Heart left ventricle (tissue), 16 donors: ENCODE data around the gene BTBD17. TPM values are rescaled to one million over a fixed set of nuclear protein-coding genes. Genes with fewer than 3 reads are reported as not detected.

ENCODE experiments used
- ATAC-seq, 4 donors: fragments of 200-7000 bp; cut with Tn5 transposase; one replicate each; pipeline ENCODE4 v1.9.1; 2020 to 2022; ENCODE audit warnings: moderate library complexity in 4 of 4, mild to moderate bottlenecking in 3 of 4, moderate number of reproducible peaks in 1 of 4
- DNase-seq, 5 donors: peaks; one replicate each; pipeline ENCODE4 v3.0.0-alpha.2; 2020
- H3K27ac ChIP-seq, 12 donors: fragments of 200-600 bp; sonication (generic) in 4 of 12; one replicate each; pipeline versions ENCODE4 v1.5.0 to v1.8.0; 2016 to 2022; ENCODE audit warnings: mild to moderate bottlenecking in 2 of 12
- H3K27me3 ChIP-seq, 9 donors: fragments of 200-600 bp; sonication (generic) in 2 of 9; one replicate each; pipeline versions ENCODE4 v1.5.1 to v1.8.0; 2016 to 2022; ENCODE audit warnings: mild to moderate bottlenecking in 3 of 9
- H3K36me3 ChIP-seq, 9 donors: fragments of 200-600 bp; sonication (generic) in 2 of 9; one replicate each; pipeline versions ENCODE4 v1.5.0 to v1.8.0; 2018 to 2022; ENCODE audit warnings: mild to moderate bottlenecking in 2 of 9
- H3K4me1 ChIP-seq, 12 donors: fragments of 200-600 bp; sonication (generic) in 4 of 12; one replicate each; pipeline versions ENCODE4 v1.5.0 to v1.8.0; 2016 to 2022; ENCODE audit warnings: mild to moderate bottlenecking in 3 of 12
- H3K4me3 ChIP-seq, 12 donors: fragments of 200-600 bp; sonication (generic) in 4 of 12; one replicate each; pipeline versions ENCODE4 v1.5.0 to v1.8.0; 2017 to 2022; ENCODE audit warnings: mild to moderate bottlenecking in 9 of 12, moderate library complexity in 4 of 12
- H3K9me3 ChIP-seq, 12 donors: fragments of 200-600 bp; sonication (generic) in 4 of 12; one replicate each; pipeline versions ENCODE4 v1.5.0 to v1.8.0; 2016 to 2022; ENCODE audit warnings: mild to moderate bottlenecking in 1 of 12
- POLR2A ChIP-seq, 2 donors: fragments of 450-650 bp; IDR thresholded peaks; one replicate each; pipeline ENCODE4 v1.6.1; 2017; ENCODE audit warnings: antibody characterized with exemption in 2 of 2, mild to moderate bottlenecking in 2 of 2, moderate library complexity in 2 of 2
- WGBS, 4 donors: extraction: QIAGEN DNeasy Blood & Tissue Kit in 2 of 4; methylation state at CpG; one replicate each; pipeline versions ENCODE4 v1.1.5 to v1.1.7; 2013 to 2018; 5-methylcytosine and 5-hydroxymethylcytosine counted together
- intact Hi-C, 10 donors: fragments of 100-400 bp; cut with DNase I; formaldehyde crosslinking; loops; one replicate each; pipeline versions ENCODE4 v1.11.1 to v1.14.2; 2022
- long read RNA-seq, 3 donors: library from polyadenylated mRNA; unstranded; transcript quantifications; one replicate each; pipeline ENCODE4 v2.0.0, GENCODE V29; 2020 to 2021
- polyA plus RNA-seq, 2 donors: library from polyadenylated mRNA; stranded (reverse); fragments of 200-250 nt; gene quantifications; one replicate each; pipeline ENCODE4 v1.2.3, GENCODE V29; 2013
- total RNA-seq, 9 donors: library from RNA; depleted of rRNA in 2 of 9; stranded (reverse); fragments of >200 nt in 2 of 9; fragmentation: NEBNext Ultra II Directional in 3 of 9; extraction: Animal tissue kit (Norgen Biotek cat#: 25700) in 3 of 9; gene quantifications; one replicate each; pipeline versions ENCODE4 v1.1.0 to v1.2.4, GENCODE V29; 2016 to 2023
- TF ChIP-seq, protein P1 (sequence below), 12 donors: fragments of 200-600 bp; sonication (generic) in 4 of 12; IDR thresholded peaks; one replicate each; pipeline versions ENCODE4 v1.5.0 to v1.8.0; 2018 to 2022; ENCODE audit warnings: antibody characterized with exemption in 12 of 12, mild to moderate bottlenecking in 5 of 12
- donor health status: ischemic (EF 13 %, LVEDD 7.1; RV severe dilation, severe dysfunction).
- donor health status: healthy with polysubstance abuse.
- donor health status: DM: no; HTN: yes; CAD: no.
- donor health status: DM: no; HTN: no; CAD: no.
- donor health status: ischemic (EF 25% LVEDD 6.9; RV normal size, moderate dysfunction).
- donor health status: ischemic (EF 25% LVEDD 5.7; RV mildly dilated, moderate dysfunction).
- donor health status: healthy.
- donor health status: DM: yes; HTN: yes; CAD: no.
- donor health status: ischemic (EF 35%, LVEDD 5.7; RV mildly dilated, moderate dysfunction).
- donor health status: nonischemic (EF 11% LVEDD 7.7; RV severe dilation, severe dysfunction).
- donor health status: DM: yes; HTN: yes; CAD: no.
- donor health status: PGD.
- donor health status: ischemic (EF 29% LVEDD 5.4; RV normal size, mild dysfunction).
- donor health status: nonischemic (EF 23%, LVEDD 6.1; RV moderate dilation, normal function).

Gene BTBD17
- not detected for total RNA-seq
- not detected for polyA plus RNA-seq
- long read RNA-seq, donor 1 = 0 reads
- long read RNA-seq, donor 2 = 0 reads
- long read RNA-seq, donor 3 = 0 reads

DNA sequence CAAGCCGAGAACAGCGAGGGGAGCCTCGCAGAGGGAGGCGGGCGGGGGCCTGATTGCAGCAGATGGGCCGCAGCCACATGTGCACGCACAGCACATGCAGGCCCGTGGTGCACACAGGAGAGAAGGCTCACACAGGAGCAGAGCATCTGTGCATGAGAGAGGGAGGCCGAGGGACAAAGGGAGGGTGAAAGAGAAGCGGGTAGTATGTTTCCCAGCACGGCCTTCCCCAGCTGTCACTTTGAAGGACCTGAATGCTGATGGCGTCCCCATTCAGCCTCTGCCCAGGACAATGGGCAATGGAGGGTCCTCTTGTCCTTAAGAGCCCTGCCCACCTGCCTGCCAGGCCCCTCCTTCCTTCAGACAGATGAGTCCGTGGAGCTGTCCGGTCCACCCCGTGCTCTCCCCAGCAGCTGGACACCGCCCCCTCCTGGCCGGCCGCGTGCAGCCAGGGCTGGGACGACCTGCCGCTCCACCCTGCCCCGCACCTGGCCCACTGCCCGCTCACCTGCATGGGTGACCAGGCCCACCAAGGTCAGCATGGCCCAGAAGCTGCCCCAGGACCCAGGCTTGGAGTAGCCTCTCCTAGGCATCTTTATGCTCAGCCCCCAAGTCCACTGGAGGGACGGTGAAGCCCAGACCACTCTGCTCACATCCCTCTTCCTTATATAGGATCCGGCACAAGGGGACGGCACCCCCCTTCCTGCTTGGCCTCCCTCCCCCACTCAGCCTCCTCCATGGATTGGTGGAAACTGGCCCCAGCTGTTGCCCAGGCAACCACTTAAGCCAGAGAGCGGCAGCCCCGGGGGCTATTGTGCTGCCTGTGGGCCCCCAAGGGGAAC, at the start of gene BTBD17:
BTBD17 (minus strand) TSS at position 639 of the 839 bp plus-strand sequence; CDS start at position 590, 49 bp downstream.
- WGBS, 4 donors = 20 to 35% (median 28%) methylated on average over 18 to 28 of the region's 28 CpGs
- peak; percentile 79 to 91 (median 82) for ATAC-seq
- peak; percentile 54 to 81 (median 61) for DNase-seq
- Histone ChIP-seq H3K9me3 (no peaks in the 10 kb centered on the region), H3K27ac (no peak within 1 kb of the TSS), H3K36me3 (no peaks in the 10 kb centered on the region), H3K27me3 (peaks cover 18 to 61% (median 52%) of the 10 kb centered on the region in 9 donors), H3K4me1 (peaks cover 0 to 24% (median 7%) of the 10 kb centered on the region in 12 donors), H3K4me3 (no peak within 1 kb of the TSS)
- TF ChIP-seq, protein P1, sequence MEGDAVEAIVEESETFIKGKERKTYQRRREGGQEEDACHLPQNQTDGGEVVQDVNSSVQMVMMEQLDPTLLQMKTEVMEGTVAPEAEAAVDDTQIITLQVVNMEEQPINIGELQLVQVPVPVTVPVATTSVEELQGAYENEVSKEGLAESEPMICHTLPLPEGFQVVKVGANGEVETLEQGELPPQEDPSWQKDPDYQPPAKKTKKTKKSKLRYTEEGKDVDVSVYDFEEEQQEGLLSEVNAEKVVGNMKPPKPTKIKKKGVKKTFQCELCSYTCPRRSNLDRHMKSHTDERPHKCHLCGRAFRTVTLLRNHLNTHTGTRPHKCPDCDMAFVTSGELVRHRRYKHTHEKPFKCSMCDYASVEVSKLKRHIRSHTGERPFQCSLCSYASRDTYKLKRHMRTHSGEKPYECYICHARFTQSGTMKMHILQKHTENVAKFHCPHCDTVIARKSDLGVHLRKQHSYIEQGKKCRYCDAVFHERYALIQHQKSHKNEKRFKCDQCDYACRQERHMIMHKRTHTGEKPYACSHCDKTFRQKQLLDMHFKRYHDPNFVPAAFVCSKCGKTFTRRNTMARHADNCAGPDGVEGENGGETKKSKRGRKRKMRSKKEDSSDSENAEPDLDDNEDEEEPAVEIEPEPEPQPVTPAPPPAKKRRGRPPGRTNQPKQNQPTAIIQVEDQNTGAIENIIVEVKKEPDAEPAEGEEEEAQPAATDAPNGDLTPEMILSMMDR (IDR thresholded peaks at IDR 0.05) = peak; percentile 63 to 84 (median 76)
- no peak for TF ChIP-seq POLR2A (IDR thresholded peaks at IDR 0.05)
- intact Hi-C loops = loop anchor here (1.0 to 10.0 kb wide), 13 partner anchors 54 to 243 kb away; partner anchors contain the start of genes TTYH2 (in 3 of the 10) and RPL38 (in 2 of the 10)

GRCh38 chr17:74410001-74410443, 48.4 kb upstream of the BTBD17 start:
- no peak for TF ChIP-seq POLR2A (IDR thresholded peaks at IDR 0.05)
- TF ChIP-seq, protein P1 (IDR thresholded peaks at IDR 0.05) = no peak
- Histone ChIP-seq H3K9me3 (no peaks in the 10 kb centered on the region), H3K36me3 (no peaks in the 10 kb centered on the region), H3K4me3 (no peak overlapping the region), H3K27ac (no peak overlapping the region), H3K4me1 (peaks cover 0 to 5% (median 0%) of the 10 kb centered on the region in 12 donors), H3K27me3 (no peaks in the 10 kb centered on the region)
- intact Hi-C loops = no loop called here
- DNase-seq (no peak), ATAC-seq (no peak)
- 81 to 91% (median 88%) methylated on average over 4 of the region's 4 CpGs for WGBS, 4 donors

- intact Hi-C loops = no loop called here
- WGBS, 4 donors = 59 to 73% (median 68%) methylated on average over 4 of the region's 4 CpGs
- Histone ChIP-seq H3K4me3 (no peak overlapping the region), H3K9me3 (no peaks in the 10 kb centered on the region), H3K4me1 (peaks cover 0 to 5% (median 0%) of the 10 kb centered on the region in 12 donors), H3K27me3 (no peaks in the 10 kb centered on the region), H3K36me3 (no peaks in the 10 kb centered on the region), H3K27ac (no peak overlapping the region)
- TF ChIP-seq, protein P1 (IDR thresholded peaks at IDR 0.05) = no peak
- TF ChIP-seq POLR2A (IDR thresholded peaks at IDR 0.05) = no peak
- ATAC-seq = no peak
- no peak for DNase-seq
Measured at GRCh38 chr17:74408815-74409214, 47.1 kb upstream of the BTBD17 start.

DNA sequence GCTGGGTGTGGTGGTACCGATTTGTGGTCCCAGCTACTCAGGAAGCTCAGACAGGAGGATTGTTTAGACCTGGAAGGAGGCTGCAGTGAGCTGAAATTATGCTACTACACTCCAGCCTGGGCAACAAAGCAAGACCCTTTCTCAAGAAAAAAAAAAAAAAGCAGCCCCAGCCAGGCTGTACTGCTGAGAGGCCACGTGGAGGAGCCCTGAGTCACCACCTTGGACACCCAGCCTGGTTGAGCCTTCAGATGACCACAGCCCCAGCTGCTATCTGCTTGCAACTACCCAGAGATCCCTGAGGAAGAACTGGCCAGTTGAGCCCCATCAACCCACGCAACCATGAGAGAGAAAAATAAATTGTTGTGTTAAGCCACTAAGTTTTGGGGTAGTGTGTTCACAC, 46.6 kb upstream of the BTBD17 start:
- no peak for TF ChIP-seq POLR2A (IDR thresholded peaks at IDR 0.05)
- TF ChIP-seq, protein P1 (IDR thresholded peaks at IDR 0.05) = peak in 1 of 12 donors; percentile 10
- no peaks in the 10 kb centered on the region for H3K36me3 ChIP-seq
- H3K27me3 ChIP-seq = no peaks in the 10 kb centered on the region
- intact Hi-C loops = no loop called here
- H3K4me1 ChIP-seq = peaks cover 0 to 5% (median 0%) of the 10 kb centered on the region in 12 donors
- 63 to 76% (median 69%) methylated on average over 3 of the region's 3 CpGs for WGBS, 4 donors
- no peak for ATAC-seq
- no peak overlapping the region for H3K27ac ChIP-seq
- H3K9me3 ChIP-seq = no peaks in the 10 kb centered on the region
- DNase-seq = no peak
- H3K4me3 ChIP-seq = no peak overlapping the region
